Measurements from ENCODE around the gene NANP. TPM values are rescaled to one million over a fixed set of nuclear protein-coding genes. Genes with fewer than 3 reads are reported as not detected.

Gene NANP
- total RNA-seq, 2 donors from 2014 or later, result 4.1 to 5.1 TPM

DNA sequence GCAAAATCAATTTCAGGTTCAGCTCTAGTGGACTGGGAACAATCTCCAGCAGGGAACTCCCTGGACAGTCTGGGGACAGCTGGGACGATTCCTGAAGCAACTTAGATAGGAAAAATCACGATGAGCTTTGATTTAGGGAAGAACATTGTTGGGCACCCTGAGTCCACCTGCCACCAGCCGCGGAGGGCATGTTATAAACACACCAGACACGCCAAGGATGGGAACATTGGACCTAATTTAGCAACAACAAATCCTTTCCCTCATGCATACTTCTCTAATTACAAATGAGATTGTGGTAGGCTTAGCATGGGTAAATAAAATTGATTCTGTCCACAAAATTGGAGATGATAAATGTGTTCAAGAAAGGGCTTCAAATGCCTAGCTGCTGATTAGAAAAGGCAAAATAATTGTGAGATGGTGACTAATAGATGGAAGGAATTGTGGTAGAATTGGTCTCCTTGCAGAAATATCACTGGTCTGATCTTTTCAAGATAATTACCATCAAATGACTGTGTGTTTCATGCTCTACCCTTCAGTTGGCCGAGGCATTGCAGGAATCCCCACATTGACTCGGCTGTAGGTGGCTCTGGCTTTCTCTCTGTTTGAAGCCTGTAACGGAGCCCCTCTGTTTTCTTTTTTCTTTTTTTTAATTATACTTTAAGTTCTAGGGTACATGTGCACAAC, 6.1 kb upstream of the NANP start:
- H3K9me3 ChIP-seq, result no peaks in the 10 kb centered on the region
- H3K4me3 ChIP-seq, result no peak overlapping the region
- H3K27ac ChIP-seq, result no peak overlapping the region
- no peak for DNase-seq (ENCODE audit: low spot score)
- peaks cover 0 to 1% of the 10 kb centered on the region in 2 donors for H3K4me1 ChIP-seq
- TF ChIP-seq, protein P1, sequence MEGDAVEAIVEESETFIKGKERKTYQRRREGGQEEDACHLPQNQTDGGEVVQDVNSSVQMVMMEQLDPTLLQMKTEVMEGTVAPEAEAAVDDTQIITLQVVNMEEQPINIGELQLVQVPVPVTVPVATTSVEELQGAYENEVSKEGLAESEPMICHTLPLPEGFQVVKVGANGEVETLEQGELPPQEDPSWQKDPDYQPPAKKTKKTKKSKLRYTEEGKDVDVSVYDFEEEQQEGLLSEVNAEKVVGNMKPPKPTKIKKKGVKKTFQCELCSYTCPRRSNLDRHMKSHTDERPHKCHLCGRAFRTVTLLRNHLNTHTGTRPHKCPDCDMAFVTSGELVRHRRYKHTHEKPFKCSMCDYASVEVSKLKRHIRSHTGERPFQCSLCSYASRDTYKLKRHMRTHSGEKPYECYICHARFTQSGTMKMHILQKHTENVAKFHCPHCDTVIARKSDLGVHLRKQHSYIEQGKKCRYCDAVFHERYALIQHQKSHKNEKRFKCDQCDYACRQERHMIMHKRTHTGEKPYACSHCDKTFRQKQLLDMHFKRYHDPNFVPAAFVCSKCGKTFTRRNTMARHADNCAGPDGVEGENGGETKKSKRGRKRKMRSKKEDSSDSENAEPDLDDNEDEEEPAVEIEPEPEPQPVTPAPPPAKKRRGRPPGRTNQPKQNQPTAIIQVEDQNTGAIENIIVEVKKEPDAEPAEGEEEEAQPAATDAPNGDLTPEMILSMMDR (IDR thresholded peaks at IDR 0.05), result no peak
- peaks cover 4% of the 10 kb centered on the region for H3K36me3 ChIP-seq
- H3K27me3 ChIP-seq, result no peaks in the 10 kb centered on the region

DNA sequence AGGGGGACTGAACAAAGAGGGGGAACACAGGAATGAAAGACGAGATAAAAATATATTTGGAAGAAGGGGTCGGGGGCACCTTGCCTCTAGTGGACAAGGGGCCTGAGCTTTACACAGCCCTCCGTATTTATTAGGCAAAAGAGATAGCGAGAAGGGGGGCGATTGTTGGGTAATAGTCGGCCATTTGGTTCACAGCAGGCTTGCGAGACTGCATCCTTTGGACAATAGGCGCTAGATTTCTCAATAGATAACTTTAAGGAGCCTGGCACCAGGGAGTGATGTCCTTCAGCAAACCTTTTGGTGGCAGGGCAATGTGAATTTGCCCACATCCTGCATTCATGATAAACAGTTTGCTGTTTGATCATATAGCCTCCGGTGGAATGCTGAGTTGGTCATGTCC, 3.0 kb upstream of the NANP start:
- Histone ChIP-seq H3K9me3 (no peaks in the 10 kb centered on the region), H3K27me3 (no peaks in the 10 kb centered on the region), H3K36me3 (no peaks in the 10 kb centered on the region), H3K4me1 (peaks cover 0 to 23% of the 10 kb centered on the region in 2 donors), H3K27ac (no peak overlapping the region), H3K4me3 (no peak overlapping the region)
- TF ChIP-seq, protein P1 (IDR thresholded peaks at IDR 0.05), result no peak
- no peak for DNase-seq (ENCODE audit: low spot score)

DNA sequence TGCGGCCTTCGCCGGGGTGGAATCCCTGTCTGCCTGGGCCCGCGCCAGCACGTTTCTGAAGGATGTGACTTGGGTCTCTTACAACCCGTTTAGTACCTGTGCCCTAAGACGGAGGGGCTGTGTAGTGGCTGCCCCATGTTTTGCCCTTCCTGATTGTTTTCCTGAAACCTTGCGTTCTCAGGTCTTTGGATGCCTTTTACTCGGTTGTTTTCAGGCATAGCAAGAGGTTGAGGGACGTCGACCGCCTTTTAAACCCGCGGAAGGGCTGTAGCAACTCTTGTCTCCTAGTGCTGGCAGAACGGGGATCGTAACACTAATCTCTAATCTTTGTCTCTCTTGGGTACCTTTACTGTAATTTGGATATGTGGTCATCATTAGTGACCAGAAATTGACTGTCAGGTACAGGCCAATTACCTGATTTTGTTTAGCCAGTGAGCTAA, 706 bp upstream of the NANP start:
- DNase-seq (ENCODE audit: low spot score), result peak; percentile 61
- no peaks in the 10 kb centered on the region for H3K9me3 ChIP-seq
- peaks cover 0 to 23% of the 10 kb centered on the region in 2 donors for H3K4me1 ChIP-seq
- no peaks in the 10 kb centered on the region for H3K27me3 ChIP-seq
- peak overlapping the region; percentile 93 to 95 for H3K27ac ChIP-seq
- TF ChIP-seq, protein P1 (IDR thresholded peaks at IDR 0.05), result no peak
- H3K4me3 ChIP-seq, result peak overlapping the region; percentile 89 to 98
- H3K36me3 ChIP-seq, result no peaks in the 10 kb centered on the region

DNA sequence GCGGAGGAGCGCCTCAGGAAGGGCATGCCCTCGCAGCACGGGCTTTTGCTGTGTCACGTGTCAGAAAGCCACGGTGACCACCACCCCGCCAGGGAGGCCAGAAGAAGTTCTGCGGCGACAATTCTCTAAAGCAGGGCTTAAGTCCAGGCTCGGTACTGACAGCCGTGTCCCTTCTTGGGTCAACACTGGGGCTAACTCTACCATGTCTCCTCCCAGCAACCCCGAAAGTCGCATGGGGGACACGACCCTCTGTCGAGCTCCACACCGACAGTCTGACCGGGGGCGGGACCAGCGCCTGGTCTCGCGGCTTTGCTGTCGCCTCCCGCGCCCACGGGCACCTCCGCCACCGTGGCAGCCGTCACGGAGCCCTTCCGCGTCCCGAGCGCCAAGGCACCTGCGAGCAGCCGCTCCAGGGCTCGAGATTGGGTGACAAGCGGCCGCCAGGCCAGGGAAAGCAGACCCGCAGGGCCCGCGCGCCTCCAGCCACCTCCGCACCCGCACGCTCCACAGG, 534 bp downstream of the NANP start:
- H3K9me3 ChIP-seq, result no peaks in the 10 kb centered on the region
- peak overlapping the region; percentile 89 to 98 for H3K4me3 ChIP-seq
- peaks cover 0 to 23% of the 10 kb centered on the region in 2 donors for H3K4me1 ChIP-seq
- TF ChIP-seq, protein P1 (IDR thresholded peaks at IDR 0.05), result peak in 1 of 2 donors; percentile 1
- H3K27me3 ChIP-seq, result no peaks in the 10 kb centered on the region
- H3K27ac ChIP-seq, result peak overlapping the region; percentile 93 to 95
- no peaks in the 10 kb centered on the region for H3K36me3 ChIP-seq
- peak; percentile 65 for DNase-seq (ENCODE audit: low spot score)

DNA sequence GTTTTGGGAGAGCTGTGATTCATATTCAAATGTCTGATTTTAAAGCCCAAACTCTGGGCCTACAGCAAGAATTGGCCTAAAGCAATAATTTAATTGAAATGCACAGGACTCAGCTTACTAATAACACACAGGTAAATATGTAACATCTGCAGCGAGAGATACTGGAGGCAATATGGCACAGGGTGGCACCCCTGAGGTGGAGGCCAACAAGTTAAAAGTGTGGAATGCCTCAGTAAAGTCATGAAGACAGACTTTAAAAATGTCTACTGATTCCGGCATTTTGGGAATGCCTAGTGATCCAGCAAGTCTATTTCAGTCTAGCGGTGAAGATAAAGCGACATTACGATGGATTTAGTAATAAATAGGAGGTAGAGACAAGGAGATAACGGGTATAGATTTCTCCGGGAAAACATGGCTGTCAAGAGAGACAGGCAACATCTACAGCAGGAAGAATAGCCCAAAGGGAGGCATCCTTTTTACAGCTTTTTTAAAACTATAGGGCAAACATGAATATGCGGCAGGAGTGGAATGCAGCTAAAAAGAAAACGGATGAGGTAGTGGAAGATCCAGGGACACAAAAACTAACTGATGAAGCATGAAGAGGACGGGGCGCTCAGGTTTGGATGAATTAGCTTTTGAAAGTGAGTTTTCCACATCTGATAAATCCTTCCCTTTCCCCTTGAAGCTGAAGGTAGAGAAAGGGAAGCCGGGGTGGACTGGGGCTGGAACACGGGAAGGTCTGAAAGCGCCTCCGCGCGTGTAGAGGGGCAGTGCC, 1.2 kb downstream of the NANP start:
- Histone ChIP-seq H3K9me3 (no peaks in the 10 kb centered on the region), H3K4me3 (peak overlapping the region; percentile 89 to 98), H3K27ac (peak overlapping the region; percentile 93 to 95), H3K4me1 (peaks cover 0 to 23% of the 10 kb centered on the region in 2 donors), H3K27me3 (no peaks in the 10 kb centered on the region), H3K36me3 (no peaks in the 10 kb centered on the region)
- no peak for DNase-seq (ENCODE audit: low spot score)
- TF ChIP-seq, protein P1 (IDR thresholded peaks at IDR 0.05), result peak in 1 of 2 donors; percentile 18
